Stimulated activated CD8-positive, alpha-beta memory T cell treated with anti-CD3 and anti-CD28 coated beads, Interleukin-12 subunit alpha, Interleukin-12 subunit beta, amount 100 ng/mL, for 1 hour (primary cell): Measurements from ENCODE around the gene C5orf52.
"Not testable (repeated sequence)": the region's sequence is repeated elsewhere in the genome, so short reads cannot be mapped to it uniquely, and the experiment has no call there.

ENCODE experiments used
- DNase-seq: peaks from one replicate; pipeline ENCODE4 v3.0.0-alpha.2; 2020; ENCODE audit warnings: low read depth

The C5orf52 gene

GRCh38 chr5:157677931-157678330, 6.6 kb downstream of the C5orf52 start:
- no peak for DNase-seq

GRCh38 chr5:157679801-157680200, 8.5 kb downstream of the C5orf52 start:
- no peak for DNase-seq

- DNase-seq: no peak
Measured at GRCh38 chr5:157680239-157680638, 8.9 kb downstream of the C5orf52 start.

GRCh38 chr5:157681048-157681447, 9.7 kb downstream of the C5orf52 start:
- no peak for DNase-seq

- DNase-seq: no peak
Measured at GRCh38 chr5:157682257-157682656, 10.9 kb downstream of the C5orf52 start.

- not testable (repeated sequence) for DNase-seq
Measured at GRCh38 chr5:157686276-157687197, 15.2 kb downstream of the C5orf52 start.

- no peak for DNase-seq
Measured at GRCh38 chr5:157687198-157687554, 15.8 kb downstream of the C5orf52 start.

- no peak for DNase-seq
Measured at GRCh38 chr5:157689942-157690689, 18.8 kb downstream of the C5orf52 start.

GRCh38 chr5:157690690-157691433, 19.5 kb downstream of the C5orf52 start:
- DNase-seq: no peak

GRCh38 chr5:157693816-157694215, 22.5 kb downstream of the C5orf52 start:
- not testable (repeated sequence) for DNase-seq

GRCh38 chr5:157696154-157696553, 24.8 kb downstream of the C5orf52 start:
- not testable (repeated sequence) for DNase-seq

GRCh38 chr5:157698674-157699073, 27.3 kb downstream of the C5orf52 start:
- DNase-seq: not testable (repeated sequence)

- DNase-seq: no peak
Measured at GRCh38 chr5:157703736-157704135, 32.4 kb downstream of the C5orf52 start.

GRCh38 chr5:157708866-157709265, 37.5 kb downstream of the C5orf52 start:
- no peak for DNase-seq

GRCh38 chr5:157709346-157709745, 38.0 kb downstream of the C5orf52 start:
- no peak for DNase-seq

- DNase-seq: no peak
Measured at GRCh38 chr5:157710431-157710830, 39.1 kb downstream of the C5orf52 start.

- no peak for DNase-seq
Measured at GRCh38 chr5:157710882-157711281, 39.5 kb downstream of the C5orf52 start.

GRCh38 chr5:157713830-157714595, 42.7 kb downstream of the C5orf52 start:
- no peak for DNase-seq

- no peak for DNase-seq
Measured at GRCh38 chr5:157714596-157714864, 43.2 kb downstream of the C5orf52 start.

- DNase-seq: no peak
Measured at GRCh38 chr5:157718519-157718918, 47.2 kb downstream of the C5orf52 start.

GRCh38 chr5:157719245-157719644, 47.9 kb downstream of the C5orf52 start:
- DNase-seq: no peak

- DNase-seq: no peak
Measured at GRCh38 chr5:157721159-157721558, 49.8 kb downstream of the C5orf52 start.
